A673 (cell line): ENCODE results near the gene LIX1L.

Source experiments
- EZH2 ChIP-seq: fragments of 200-600 bp; sonication (generic); IDR thresholded peaks from 2 replicates; pipeline ENCODE4 v1.6.1; 2017; ENCODE audit warnings: borderline replicate concordance, low read depth, mild to moderate bottlenecking, mixed read lengths, antibody characterized with exemption, low read length; ENCODE audit not compliant: poor library complexity, severe bottlenecking
- TF ChIP-seq, protein P1 (sequence below): fragments of 300-800, 200-600 bp; sonication (generic); conservative IDR thresholded peaks from 2 replicates; pipeline ENCODE4 v1.5.1; 2017; ENCODE audit warnings: low read depth, mild to moderate bottlenecking, antibody characterized with exemption, low read length, moderate library complexity, mixed read lengths

DNA sequence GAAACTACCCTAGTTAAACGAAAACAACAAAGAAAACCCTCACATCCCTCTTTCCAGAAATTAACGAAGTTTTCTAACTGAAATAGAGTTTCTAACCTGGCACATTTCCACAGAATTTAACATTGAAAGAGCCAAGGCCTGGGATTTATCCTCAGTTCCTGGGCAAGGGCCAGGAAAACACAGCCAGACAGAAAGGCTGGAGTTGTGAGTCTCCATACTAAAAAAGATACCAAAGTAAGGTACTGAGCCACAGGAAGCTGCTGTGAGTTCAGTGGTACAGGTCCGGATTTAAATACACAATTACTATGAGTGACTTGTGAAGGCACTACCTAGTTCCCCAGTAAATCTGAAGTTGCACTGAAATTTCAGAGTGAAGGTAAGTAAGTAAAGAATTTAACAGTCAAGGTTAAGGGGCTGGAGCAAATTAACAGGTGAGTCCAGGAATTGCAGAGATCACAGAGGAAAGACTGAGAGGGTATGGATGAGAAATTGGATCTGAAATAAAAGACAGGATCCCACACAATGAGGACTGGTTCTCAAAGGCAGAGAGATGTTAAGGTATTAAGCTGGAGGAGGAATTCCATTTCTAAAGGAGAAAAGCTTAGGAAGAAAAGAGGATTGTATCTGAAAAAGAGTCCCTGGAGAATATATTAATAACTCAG is 905 bp downstream of the LIX1L start:
- TF ChIP-seq, protein P1, sequence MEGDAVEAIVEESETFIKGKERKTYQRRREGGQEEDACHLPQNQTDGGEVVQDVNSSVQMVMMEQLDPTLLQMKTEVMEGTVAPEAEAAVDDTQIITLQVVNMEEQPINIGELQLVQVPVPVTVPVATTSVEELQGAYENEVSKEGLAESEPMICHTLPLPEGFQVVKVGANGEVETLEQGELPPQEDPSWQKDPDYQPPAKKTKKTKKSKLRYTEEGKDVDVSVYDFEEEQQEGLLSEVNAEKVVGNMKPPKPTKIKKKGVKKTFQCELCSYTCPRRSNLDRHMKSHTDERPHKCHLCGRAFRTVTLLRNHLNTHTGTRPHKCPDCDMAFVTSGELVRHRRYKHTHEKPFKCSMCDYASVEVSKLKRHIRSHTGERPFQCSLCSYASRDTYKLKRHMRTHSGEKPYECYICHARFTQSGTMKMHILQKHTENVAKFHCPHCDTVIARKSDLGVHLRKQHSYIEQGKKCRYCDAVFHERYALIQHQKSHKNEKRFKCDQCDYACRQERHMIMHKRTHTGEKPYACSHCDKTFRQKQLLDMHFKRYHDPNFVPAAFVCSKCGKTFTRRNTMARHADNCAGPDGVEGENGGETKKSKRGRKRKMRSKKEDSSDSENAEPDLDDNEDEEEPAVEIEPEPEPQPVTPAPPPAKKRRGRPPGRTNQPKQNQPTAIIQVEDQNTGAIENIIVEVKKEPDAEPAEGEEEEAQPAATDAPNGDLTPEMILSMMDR: no peak
- no peak for TF ChIP-seq EZH2
